Measurements from ENCODE around the gene SORCS2.
A peak's percentile ranks its signal among the peaks of the same experiment; 100 is the strongest.

Gene SORCS2

GRCh38 chr4:7487998-7488671 lies 295.8 kb downstream of the SORCS2 start:
- H3K4me3 ChIP-seq (ENCODE audit: low read depth, low read length): no peak overlapping the region
- no peak for DNase-seq (ENCODE audit: low read depth)
- no peak for TF ChIP-seq CTCF (IDR thresholded peaks at IDR 0.05; ENCODE audit: low read depth, low read length)
- no peak for TF ChIP-seq MYC (IDR thresholded peaks at IDR 0.05; ENCODE audit: low read depth, low read length)
- no peak for TF ChIP-seq MAX (IDR thresholded peaks at IDR 0.05; ENCODE audit: low read depth, low read length)
- TF ChIP-seq POLR2A (IDR thresholded peaks at IDR 0.05; ENCODE audit: extremely low read depth, insufficient read length): no peak

- DNase-seq (ENCODE audit: low read depth): no peak
- H3K4me3 ChIP-seq (ENCODE audit: low read depth, low read length): no peak overlapping the region
- TF ChIP-seq POLR2A (IDR thresholded peaks at IDR 0.05; ENCODE audit: extremely low read depth, insufficient read length) (no peak), MYC (IDR thresholded peaks at IDR 0.05; ENCODE audit: low read depth, low read length) (no peak), MAX (IDR thresholded peaks at IDR 0.05; ENCODE audit: low read depth, low read length) (no peak), CTCF (IDR thresholded peaks at IDR 0.05; ENCODE audit: low read depth, low read length) (no peak)
These were observed 299.6 kb downstream of the SORCS2 start for GRCh38 chr4:7491915-7492314.

GRCh38 chr4:7498446-7499200 lies 306.3 kb downstream of the SORCS2 start:
- DNase-seq (ENCODE audit: low read depth): no peak
- TF ChIP-seq MAX (IDR thresholded peaks at IDR 0.05; ENCODE audit: low read depth, low read length) (no peak), CTCF (IDR thresholded peaks at IDR 0.05; ENCODE audit: low read depth, low read length) (no peak), MYC (IDR thresholded peaks at IDR 0.05; ENCODE audit: low read depth, low read length) (no peak), POLR2A (IDR thresholded peaks at IDR 0.05; ENCODE audit: extremely low read depth, insufficient read length) (no peak)
- H3K4me3 ChIP-seq (ENCODE audit: low read depth, low read length): no peak overlapping the region

GRCh38 chr4:7499661-7500060 lies 307.3 kb downstream of the SORCS2 start:
- H3K4me3 ChIP-seq (ENCODE audit: low read depth, low read length): no peak overlapping the region
- DNase-seq (ENCODE audit: low read depth): no peak
- TF ChIP-seq MAX (IDR thresholded peaks at IDR 0.05; ENCODE audit: low read depth, low read length) (no peak), POLR2A (IDR thresholded peaks at IDR 0.05; ENCODE audit: extremely low read depth, insufficient read length) (no peak), MYC (IDR thresholded peaks at IDR 0.05; ENCODE audit: low read depth, low read length) (no peak), CTCF (IDR thresholded peaks at IDR 0.05; ENCODE audit: low read depth, low read length) (no peak)

GRCh38 chr4:7500404-7500803 lies 308.1 kb downstream of the SORCS2 start:
- H3K4me3 ChIP-seq (ENCODE audit: low read depth, low read length): no peak overlapping the region
- peak; percentile 63 for DNase-seq (ENCODE audit: low read depth)
- TF ChIP-seq MYC (IDR thresholded peaks at IDR 0.05; ENCODE audit: low read depth, low read length) (no peak), POLR2A (IDR thresholded peaks at IDR 0.05; ENCODE audit: extremely low read depth, insufficient read length) (no peak), CTCF (IDR thresholded peaks at IDR 0.05; ENCODE audit: low read depth, low read length) (no peak), MAX (IDR thresholded peaks at IDR 0.05; ENCODE audit: low read depth, low read length) (no peak)
